ENCODE results near the gene SERPINB10. TPM values are rescaled to one million over a fixed set of nuclear protein-coding genes. Genes with fewer than 3 reads are reported as not detected.

SERPINB10 gene
- total and polyA plus RNA-seq, 2 donors from 2014 or later: not detected

DNA sequence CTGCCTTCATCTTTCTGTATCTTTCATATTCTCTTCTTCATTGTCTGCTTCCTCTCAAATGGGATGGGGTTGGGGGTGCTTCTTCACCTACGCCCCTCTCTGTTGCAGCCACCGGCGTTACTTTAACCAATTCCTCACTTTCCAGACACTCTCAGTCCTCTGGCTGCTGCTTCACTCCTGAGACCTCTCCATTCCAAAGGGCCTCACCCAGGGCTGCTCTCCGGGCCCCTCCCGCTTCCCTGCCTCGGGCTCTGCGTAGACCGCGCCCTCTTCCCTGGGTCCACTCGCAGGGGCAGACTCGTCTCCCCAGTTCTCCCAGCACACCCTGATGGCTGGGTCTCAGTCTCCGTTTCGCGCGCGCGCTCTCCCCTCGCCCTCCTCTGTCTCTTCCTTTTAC lies 63.0 kb downstream of the SERPINB10 start:
- Histone ChIP-seq H3K27ac (ENCODE audit: low read depth in 2 of 2, low read length in 2 of 2) (peak overlapping the region; percentile 29 to 90), H3K4me1 (ENCODE audit: control insufficient read depth in 2 of 3, insufficient read depth in 2 of 3, low read depth in 1 of 3, low read length in 3 of 3) (peaks cover 0 to 4% (median 3%) of the 10 kb centered on the region in 3 donors), H3K9ac (ENCODE audit: low read length in 3 of 3) (peak overlapping the region in 2 of 3 donors; percentile 51 to 60), H3K36me3 (ENCODE audit: control insufficient read depth in 2 of 3, insufficient read depth in 3 of 3, low read length in 3 of 3) (no peaks in the 10 kb centered on the region), H3K9me3 (ENCODE audit: control insufficient read depth in 2 of 3, insufficient read depth in 1 of 3, low read length in 3 of 3) (no peaks in the 10 kb centered on the region), H3K27me3 (ENCODE audit: control insufficient read depth, insufficient read depth, low read length) (no peaks in the 10 kb centered on the region), H3K4me3 (ENCODE audit: low read length in 3 of 3) (peak overlapping the region; percentile 69 to 74 (median 71))
- TF ChIP-seq, protein P1, sequence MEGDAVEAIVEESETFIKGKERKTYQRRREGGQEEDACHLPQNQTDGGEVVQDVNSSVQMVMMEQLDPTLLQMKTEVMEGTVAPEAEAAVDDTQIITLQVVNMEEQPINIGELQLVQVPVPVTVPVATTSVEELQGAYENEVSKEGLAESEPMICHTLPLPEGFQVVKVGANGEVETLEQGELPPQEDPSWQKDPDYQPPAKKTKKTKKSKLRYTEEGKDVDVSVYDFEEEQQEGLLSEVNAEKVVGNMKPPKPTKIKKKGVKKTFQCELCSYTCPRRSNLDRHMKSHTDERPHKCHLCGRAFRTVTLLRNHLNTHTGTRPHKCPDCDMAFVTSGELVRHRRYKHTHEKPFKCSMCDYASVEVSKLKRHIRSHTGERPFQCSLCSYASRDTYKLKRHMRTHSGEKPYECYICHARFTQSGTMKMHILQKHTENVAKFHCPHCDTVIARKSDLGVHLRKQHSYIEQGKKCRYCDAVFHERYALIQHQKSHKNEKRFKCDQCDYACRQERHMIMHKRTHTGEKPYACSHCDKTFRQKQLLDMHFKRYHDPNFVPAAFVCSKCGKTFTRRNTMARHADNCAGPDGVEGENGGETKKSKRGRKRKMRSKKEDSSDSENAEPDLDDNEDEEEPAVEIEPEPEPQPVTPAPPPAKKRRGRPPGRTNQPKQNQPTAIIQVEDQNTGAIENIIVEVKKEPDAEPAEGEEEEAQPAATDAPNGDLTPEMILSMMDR (IDR thresholded peaks at IDR 0.05; ENCODE audit: borderline replicate concordance, extremely low read depth, insufficient read depth): no peak
- intact Hi-C loops (cut with DNase I): no loop called here
- FAIRE-seq (no peak), DNase-seq (peak in 3 of 5 donors; percentile 69 to 83 (median 82))

DNA sequence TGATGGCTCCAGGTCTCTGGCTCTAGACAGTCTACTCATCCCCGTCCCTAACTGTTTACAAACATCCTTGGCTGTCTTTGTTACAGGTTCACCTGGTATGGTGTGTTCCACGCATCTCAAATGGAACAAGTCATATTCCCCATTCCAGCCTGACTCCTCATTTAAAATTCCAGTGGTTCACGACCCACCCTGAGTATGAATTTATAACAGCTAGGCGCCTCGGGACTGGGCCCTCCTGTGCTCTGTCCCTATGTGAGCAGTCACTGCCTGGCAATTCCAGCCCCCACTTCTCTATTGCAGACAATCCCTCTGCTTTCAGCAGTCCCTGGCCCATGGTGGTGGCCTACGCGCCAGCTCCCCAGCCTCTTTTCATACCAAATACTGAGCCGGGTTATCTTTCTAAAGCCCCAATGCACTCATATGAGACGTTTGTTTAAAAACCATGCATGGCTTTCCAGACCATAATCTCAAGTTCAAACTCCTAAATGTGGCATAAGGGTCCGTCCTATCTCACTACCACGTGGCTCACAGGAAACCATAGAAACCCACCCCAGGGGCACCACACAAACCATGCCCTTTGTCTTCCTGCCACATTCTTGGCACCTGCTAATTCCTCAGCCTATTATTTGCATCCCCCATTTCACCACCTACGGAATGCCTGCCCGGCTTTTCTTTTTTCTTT lies 63.7 kb downstream of the SERPINB10 start:
- Histone ChIP-seq H3K27ac (ENCODE audit: low read depth in 2 of 2, low read length in 2 of 2) (peak overlapping the region in 1 of 2 donors; percentile 29), H3K4me1 (ENCODE audit: control insufficient read depth in 2 of 3, insufficient read depth in 2 of 3, low read depth in 1 of 3, low read length in 3 of 3) (peaks cover 0 to 4% (median 3%) of the 10 kb centered on the region in 3 donors), H3K36me3 (ENCODE audit: control insufficient read depth in 2 of 3, insufficient read depth in 3 of 3, low read length in 3 of 3) (no peaks in the 10 kb centered on the region), H3K9me3 (ENCODE audit: control insufficient read depth in 2 of 3, insufficient read depth in 1 of 3, low read length in 3 of 3) (no peaks in the 10 kb centered on the region), H3K27me3 (ENCODE audit: control insufficient read depth, insufficient read depth, low read length) (no peaks in the 10 kb centered on the region), H3K4me3 (ENCODE audit: low read length in 3 of 3) (peak overlapping the region in 2 of 3 donors; percentile 71 to 74), H3K9ac (ENCODE audit: low read length in 3 of 3) (no peak overlapping the region)
- intact Hi-C loops (cut with DNase I): no loop called here
- TF ChIP-seq, protein P1 (IDR thresholded peaks at IDR 0.05; ENCODE audit: borderline replicate concordance, extremely low read depth, insufficient read depth): no peak
- DNase-seq: peak in 1 of 5 donors; percentile 52
- FAIRE-seq: no peak

DNA sequence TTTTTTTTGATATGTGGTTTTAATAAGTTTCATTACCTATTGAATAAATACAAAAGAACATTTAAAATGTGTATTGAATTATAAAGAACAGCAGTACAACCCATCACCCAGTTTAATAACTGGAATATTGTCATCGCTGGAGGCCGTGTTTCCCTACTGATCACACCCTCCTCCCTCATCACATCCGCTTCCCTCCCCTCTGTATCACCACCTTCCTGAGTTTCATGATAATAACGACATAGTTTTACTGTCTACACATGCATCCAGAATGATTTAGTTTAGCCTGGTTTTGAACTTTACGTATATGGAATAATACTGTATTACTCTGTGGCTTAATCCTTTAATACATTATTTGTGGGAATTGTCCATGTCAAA lies 64.2 kb downstream of the SERPINB10 start:
- intact Hi-C loops (cut with DNase I): no loop called here
- no peaks in the 10 kb centered on the region for H3K36me3 ChIP-seq (ENCODE audit: control insufficient read depth in 2 of 3, insufficient read depth in 3 of 3, low read length in 3 of 3)
- H3K4me3 ChIP-seq (ENCODE audit: low read length in 3 of 3): no peak overlapping the region
- no peak overlapping the region for H3K9ac ChIP-seq (ENCODE audit: low read length in 3 of 3)
- DNase-seq: no peak
- H3K4me1 ChIP-seq (ENCODE audit: control insufficient read depth in 2 of 3, insufficient read depth in 2 of 3, low read depth in 1 of 3, low read length in 3 of 3): peaks cover 0 to 4% (median 3%) of the 10 kb centered on the region in 3 donors
- no peak for FAIRE-seq
- no peaks in the 10 kb centered on the region for H3K27me3 ChIP-seq (ENCODE audit: control insufficient read depth, insufficient read depth, low read length)
- no peaks in the 10 kb centered on the region for H3K9me3 ChIP-seq (ENCODE audit: control insufficient read depth in 2 of 3, insufficient read depth in 1 of 3, low read length in 3 of 3)
- H3K27ac ChIP-seq (ENCODE audit: low read depth in 2 of 2, low read length in 2 of 2): no peak overlapping the region
- TF ChIP-seq, protein P1 (IDR thresholded peaks at IDR 0.05; ENCODE audit: borderline replicate concordance, extremely low read depth, insufficient read depth): no peak

All from kidney (tissue), 14 donors.